ENCODE measurements around the gene AADACL3. TPM values are rescaled to one million over a fixed set of nuclear protein-coding genes. Genes with fewer than 3 reads are reported as not detected.

AADACL3 gene
- total RNA-seq, 1 donor from 2014 or later = not detected

DNA sequence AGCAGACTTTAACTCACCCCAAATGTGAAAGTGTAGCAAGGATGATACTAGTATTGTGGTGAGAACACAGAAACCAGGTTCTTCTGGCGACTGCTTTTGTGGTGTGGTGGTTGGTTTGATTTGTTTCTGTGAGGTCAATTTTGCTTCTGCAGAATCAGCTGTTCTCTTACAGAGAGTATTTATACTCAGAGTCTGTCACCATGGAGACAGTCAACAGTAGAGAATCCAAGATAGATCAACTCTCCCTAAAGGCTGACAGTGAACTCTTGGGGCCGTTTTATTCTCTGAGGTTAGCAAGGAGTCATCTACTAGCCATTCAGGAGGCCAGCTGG, 30.0 kb downstream of the AADACL3 start, which contains the start of gene CFAP107:
CFAP107 (plus strand) TSS at position 209 of the 332 bp plus-strand sequence. CDS start 231 bp downstream, outside the sequence.
- TF ChIP-seq, protein P1, sequence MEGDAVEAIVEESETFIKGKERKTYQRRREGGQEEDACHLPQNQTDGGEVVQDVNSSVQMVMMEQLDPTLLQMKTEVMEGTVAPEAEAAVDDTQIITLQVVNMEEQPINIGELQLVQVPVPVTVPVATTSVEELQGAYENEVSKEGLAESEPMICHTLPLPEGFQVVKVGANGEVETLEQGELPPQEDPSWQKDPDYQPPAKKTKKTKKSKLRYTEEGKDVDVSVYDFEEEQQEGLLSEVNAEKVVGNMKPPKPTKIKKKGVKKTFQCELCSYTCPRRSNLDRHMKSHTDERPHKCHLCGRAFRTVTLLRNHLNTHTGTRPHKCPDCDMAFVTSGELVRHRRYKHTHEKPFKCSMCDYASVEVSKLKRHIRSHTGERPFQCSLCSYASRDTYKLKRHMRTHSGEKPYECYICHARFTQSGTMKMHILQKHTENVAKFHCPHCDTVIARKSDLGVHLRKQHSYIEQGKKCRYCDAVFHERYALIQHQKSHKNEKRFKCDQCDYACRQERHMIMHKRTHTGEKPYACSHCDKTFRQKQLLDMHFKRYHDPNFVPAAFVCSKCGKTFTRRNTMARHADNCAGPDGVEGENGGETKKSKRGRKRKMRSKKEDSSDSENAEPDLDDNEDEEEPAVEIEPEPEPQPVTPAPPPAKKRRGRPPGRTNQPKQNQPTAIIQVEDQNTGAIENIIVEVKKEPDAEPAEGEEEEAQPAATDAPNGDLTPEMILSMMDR (IDR thresholded peaks at IDR 0.05) = no peak
- TF ChIP-seq EZH2phosphoT487 (IDR thresholded peaks at IDR 0.05) (no peak), EZH2 (IDR thresholded peaks at IDR 0.05) (no peak)
- Histone ChIP-seq H3K9me3 (ENCODE audit: low read depth) (peaks cover 3% of the 10 kb centered on the region), H3K36me3 (no peaks in the 10 kb centered on the region), H2AFZ (replicated peaks) (no peak within 1 kb of the TSS), H3K9ac (no peak within 1 kb of the TSS), H3K4me1 (no peaks in the 10 kb centered on the region), H3K27me3 (no peaks in the 10 kb centered on the region), H3K27ac (no peak within 1 kb of the TSS), H4K20me1 (ENCODE audit: low read depth) (no peaks in the 10 kb centered on the region), H3K4me3 (no peak within 1 kb of the TSS), H3K4me2 (no peak within 1 kb of the TSS), H3F3A (ENCODE audit: low read depth) (no peaks in the 10 kb centered on the region), H3K79me2 (ENCODE audit: low read depth) (no peaks in the 10 kb centered on the region)
- Mint-ChIP-seq H3K4me3 (no peak within 1 kb of the TSS), H3K4me1 (no peaks in the 10 kb centered on the region), H3K9me3 (peaks cover 15% of the 10 kb centered on the region), H3K27ac (no peak within 1 kb of the TSS), H3K27me3 (ENCODE audit: insufficient read depth, low read depth) (peaks cover 2% of the 10 kb centered on the region), H3K36me3 (no peaks in the 10 kb centered on the region)
- DNase-seq (ENCODE audit: low spot score) = no peak

DNA sequence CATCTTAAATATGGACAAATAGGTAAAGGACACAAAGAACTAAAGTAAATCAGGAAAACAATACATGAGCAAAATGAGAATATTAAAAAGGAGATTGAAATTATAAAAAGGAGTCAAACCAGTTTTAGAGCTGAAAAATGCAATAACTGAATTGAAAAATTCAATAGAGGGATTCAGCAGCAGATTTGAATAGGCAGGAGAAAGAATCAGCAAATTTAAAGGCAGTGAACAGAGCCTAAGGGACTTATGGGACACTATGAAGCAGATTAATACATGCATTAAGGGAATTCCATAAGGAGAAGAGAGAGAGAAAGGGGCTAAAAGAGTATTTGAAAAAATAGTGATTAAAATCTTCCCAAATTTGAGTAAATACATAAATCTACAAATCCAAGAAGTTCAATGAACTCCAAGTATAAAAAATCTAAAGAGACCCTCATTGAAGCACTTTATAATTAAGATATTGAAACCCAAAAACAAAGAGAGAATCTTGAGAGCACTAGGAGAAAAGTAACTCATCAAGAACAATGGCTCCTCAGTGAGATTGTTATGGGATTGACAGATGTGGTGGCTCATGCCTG, 33.0 kb downstream of the AADACL3 start:
- no peaks in the 10 kb centered on the region for H3K36me3 Mint-ChIP-seq
- Histone ChIP-seq H3K9me3 (ENCODE audit: low read depth) (peaks cover 3% of the 10 kb centered on the region), H3F3A (ENCODE audit: low read depth) (no peaks in the 10 kb centered on the region), H3K27me3 (no peaks in the 10 kb centered on the region), H3K4me1 (no peaks in the 10 kb centered on the region), H4K20me1 (ENCODE audit: low read depth) (no peaks in the 10 kb centered on the region), H3K4me3 (no peak overlapping the region), H3K36me3 (no peaks in the 10 kb centered on the region), H2AFZ (replicated peaks) (no peak overlapping the region), H3K79me2 (ENCODE audit: low read depth) (no peaks in the 10 kb centered on the region), H3K27ac (no peak overlapping the region), H3K9ac (no peak overlapping the region), H3K4me2 (no peak overlapping the region)
- no peak overlapping the region for H3K27ac Mint-ChIP-seq
- no peak for DNase-seq (ENCODE audit: low spot score)
- TF ChIP-seq, protein P1 (IDR thresholded peaks at IDR 0.05) = no peak
- TF ChIP-seq EZH2 (IDR thresholded peaks at IDR 0.05) = no peak
- no peak for TF ChIP-seq EZH2phosphoT487 (IDR thresholded peaks at IDR 0.05)
- no peaks in the 10 kb centered on the region for H3K4me1 Mint-ChIP-seq
- H3K9me3 Mint-ChIP-seq = peaks cover 15% of the 10 kb centered on the region
- H3K4me3 Mint-ChIP-seq = no peak overlapping the region
- H3K27me3 Mint-ChIP-seq (ENCODE audit: insufficient read depth, low read depth) = peaks cover 2% of the 10 kb centered on the region

DNA sequence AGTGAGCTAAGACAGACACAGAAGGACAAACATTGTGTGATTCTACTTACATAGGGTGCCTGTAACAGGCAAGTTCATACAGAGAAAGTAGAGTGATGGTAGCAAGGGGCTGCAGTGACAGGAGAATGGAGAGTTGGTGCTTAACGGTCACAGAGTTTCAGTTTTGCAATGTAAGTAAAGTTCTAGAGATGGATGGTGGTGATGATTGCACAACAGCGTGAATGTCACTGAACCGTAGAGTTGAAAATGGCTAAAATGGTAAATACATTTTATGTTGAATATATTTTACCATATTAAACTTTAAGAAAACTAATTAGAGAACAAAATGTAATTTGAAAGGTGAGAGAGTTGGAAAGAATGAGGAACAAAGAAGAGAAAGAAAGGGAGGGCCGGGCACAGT, 38.8 kb downstream of the AADACL3 start:
- no peaks in the 10 kb centered on the region for H3F3A ChIP-seq (ENCODE audit: low read depth)
- no peaks in the 10 kb centered on the region for H3K36me3 Mint-ChIP-seq
- no peaks in the 10 kb centered on the region for H3K4me1 ChIP-seq
- H4K20me1 ChIP-seq (ENCODE audit: low read depth) = no peaks in the 10 kb centered on the region
- no peak overlapping the region for H3K4me3 Mint-ChIP-seq
- H3K27me3 Mint-ChIP-seq (ENCODE audit: insufficient read depth, low read depth) = peaks cover 2% of the 10 kb centered on the region
- no peak overlapping the region for H3K9ac ChIP-seq
- DNase-seq (ENCODE audit: low spot score) = no peak
- no peaks in the 10 kb centered on the region for H3K36me3 ChIP-seq
- no peak overlapping the region for H3K4me3 ChIP-seq
- no peaks in the 10 kb centered on the region for H3K27me3 ChIP-seq
- H3K4me1 Mint-ChIP-seq = no peaks in the 10 kb centered on the region
- H3K79me2 ChIP-seq (ENCODE audit: low read depth) = no peaks in the 10 kb centered on the region
- H3K4me2 ChIP-seq = no peak overlapping the region
- peaks cover under 1% of the 10 kb centered on the region for H3K9me3 Mint-ChIP-seq
- H3K9me3 ChIP-seq (ENCODE audit: low read depth) = no peaks in the 10 kb centered on the region
- H3K27ac ChIP-seq = no peak overlapping the region
- TF ChIP-seq EZH2 (IDR thresholded peaks at IDR 0.05) (no peak), EZH2phosphoT487 (IDR thresholded peaks at IDR 0.05) (no peak)
- TF ChIP-seq, protein P1 (IDR thresholded peaks at IDR 0.05) = no peak
- H2AFZ ChIP-seq (replicated peaks) = no peak overlapping the region
- no peak overlapping the region for H3K27ac Mint-ChIP-seq

Data from neural progenitor cell (in vitro differentiated cells).